ENCODE measurements around the gene SMYD1. TPM values are rescaled to one million over a fixed set of nuclear protein-coding genes. Genes with fewer than 3 reads are reported as not detected.
A peak's percentile ranks its signal among the peaks of the same experiment; 100 is the strongest.

Gene SMYD1
- total RNA-seq, 1 experiment from 2014 or later = 2.4 TPM

- DNase-seq = no peak
- peaks cover 7% of the 10 kb centered on the region; the same call in 1 of the 2 replicates for H3K9me3 ChIP-seq (replicated peaks)
These were observed 79.5 kb downstream of the SMYD1 start for GRCh38 chr2:88147145-88147544.

GRCh38 chr2:88148929-88149438 is 81.4 kb downstream of the SMYD1 start:
- Histone ChIP-seq H3K27me3 (no peaks in the 10 kb centered on the region), H3K4me3 (no peak overlapping the region), H3K36me3 (no peaks in the 10 kb centered on the region), H3K9me3 (replicated peaks) (peaks cover 7% of the 10 kb centered on the region; the same call in 1 of the 2 replicates), H3K4me1 (no peaks in the 10 kb centered on the region), H3K27ac (no peak overlapping the region)
- no peak for DNase-seq

More at GRCh38 chr2:88147145-88147544, 79.5 kb downstream of the SMYD1 start:
- no peak overlapping the region for H3K4me3 ChIP-seq
- H3K4me1 ChIP-seq = no peaks in the 10 kb centered on the region
- H3K27me3 ChIP-seq = no peaks in the 10 kb centered on the region
- no peak overlapping the region for H3K27ac ChIP-seq
- no peaks in the 10 kb centered on the region for H3K36me3 ChIP-seq

GRCh38 chr2:88159481-88159880 is 91.9 kb downstream of the SMYD1 start:
- Histone ChIP-seq H3K4me1 (peaks cover 2% of the 10 kb centered on the region; the same call in 1 of the 2 replicates), H3K4me3 (no peak overlapping the region), H3K27ac (no peak overlapping the region), H3K36me3 (no peaks in the 10 kb centered on the region), H3K9me3 (replicated peaks) (no peaks in the 10 kb centered on the region), H3K27me3 (no peaks in the 10 kb centered on the region)
- DNase-seq = no peak

GRCh38 chr2:88159955-88160415 is 92.4 kb downstream of the SMYD1 start:
- Histone ChIP-seq H3K27ac (no peak overlapping the region), H3K9me3 (replicated peaks) (no peaks in the 10 kb centered on the region), H3K4me3 (no peak overlapping the region), H3K4me1 (peaks cover 2% of the 10 kb centered on the region; the same call in 1 of the 2 replicates), H3K27me3 (no peaks in the 10 kb centered on the region), H3K36me3 (no peaks in the 10 kb centered on the region)
- peak; percentile 56 to 89 for DNase-seq

GRCh38 chr2:88160517-88160916 is 92.9 kb downstream of the SMYD1 start:
- H3K4me1 ChIP-seq = peaks cover 2% of the 10 kb centered on the region; the same call in 1 of the 2 replicates
- no peaks in the 10 kb centered on the region for H3K36me3 ChIP-seq
- H3K4me3 ChIP-seq = no peak overlapping the region
- H3K27ac ChIP-seq = no peak overlapping the region
- peak; percentile 39 to 49 for DNase-seq
- no peaks in the 10 kb centered on the region for H3K9me3 ChIP-seq (replicated peaks)
- H3K27me3 ChIP-seq = no peaks in the 10 kb centered on the region

GRCh38 chr2:88161446-88162244 is 94.0 kb downstream of the SMYD1 start:
- H3K27me3 ChIP-seq = no peaks in the 10 kb centered on the region
- peaks cover 2% of the 10 kb centered on the region; the same call in 1 of the 2 replicates for H3K4me1 ChIP-seq
- H3K4me3 ChIP-seq = no peak overlapping the region
- H3K9me3 ChIP-seq (replicated peaks) = no peaks in the 10 kb centered on the region
- H3K36me3 ChIP-seq = no peaks in the 10 kb centered on the region
- no peak overlapping the region for H3K27ac ChIP-seq
- DNase-seq = no peak

Other genes starting within 250 kb of the SMYD1 start
- 0.43 and 1.2 TPM in 2 replicates for gene RGPD2, start 242.0 kb upstream of the SMYD1 start, total RNA-seq (2014; rRNA removed; shearing (Covaris generic))
- not detected in 2 replicates for gene RNU2-63P, start 51.3 kb upstream of the SMYD1 start, total RNA-seq (2014; rRNA removed; shearing (Covaris generic))
- 5.6 and 6.0 TPM in 2 replicates for gene KRCC1, start 12.0 kb upstream of the SMYD1 start, total RNA-seq (2014; rRNA removed; shearing (Covaris generic))
- 0.32 TPM in 1 of 2 replicates, not detected in the other for gene FABP1, start 60.2 kb downstream of the SMYD1 start, total RNA-seq (2014; rRNA removed; shearing (Covaris generic))
- gene THNSL2, start 102.5 kb downstream of the SMYD1 start, total RNA-seq (2014; rRNA removed; shearing (Covaris generic)) = not detected in 2 replicates

Data from SJCRH30 (cell line).